Measurements from ENCODE around the gene NOTCH1.

DNA sequence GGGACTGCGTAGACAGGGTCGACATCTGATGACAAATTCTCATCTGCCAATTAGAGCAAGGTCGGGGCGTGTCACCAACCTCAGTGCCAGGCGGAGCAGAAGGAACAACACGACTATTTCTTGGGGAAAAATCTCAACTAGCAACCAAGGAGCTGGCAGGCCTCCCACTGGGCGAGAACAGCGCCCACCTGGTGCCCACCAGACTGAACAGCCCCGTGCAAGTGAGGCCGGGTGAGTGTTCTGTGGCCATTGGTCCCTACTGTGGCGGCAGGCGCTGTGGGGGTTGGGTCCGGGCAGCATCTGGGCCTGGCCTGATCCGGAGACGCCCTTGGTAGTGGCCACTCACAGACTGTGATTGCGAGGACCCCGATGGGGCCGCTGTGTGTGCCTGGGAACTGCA lies 11.5 kb downstream of the NOTCH1 start:
- TF ChIP-seq, protein P1, sequence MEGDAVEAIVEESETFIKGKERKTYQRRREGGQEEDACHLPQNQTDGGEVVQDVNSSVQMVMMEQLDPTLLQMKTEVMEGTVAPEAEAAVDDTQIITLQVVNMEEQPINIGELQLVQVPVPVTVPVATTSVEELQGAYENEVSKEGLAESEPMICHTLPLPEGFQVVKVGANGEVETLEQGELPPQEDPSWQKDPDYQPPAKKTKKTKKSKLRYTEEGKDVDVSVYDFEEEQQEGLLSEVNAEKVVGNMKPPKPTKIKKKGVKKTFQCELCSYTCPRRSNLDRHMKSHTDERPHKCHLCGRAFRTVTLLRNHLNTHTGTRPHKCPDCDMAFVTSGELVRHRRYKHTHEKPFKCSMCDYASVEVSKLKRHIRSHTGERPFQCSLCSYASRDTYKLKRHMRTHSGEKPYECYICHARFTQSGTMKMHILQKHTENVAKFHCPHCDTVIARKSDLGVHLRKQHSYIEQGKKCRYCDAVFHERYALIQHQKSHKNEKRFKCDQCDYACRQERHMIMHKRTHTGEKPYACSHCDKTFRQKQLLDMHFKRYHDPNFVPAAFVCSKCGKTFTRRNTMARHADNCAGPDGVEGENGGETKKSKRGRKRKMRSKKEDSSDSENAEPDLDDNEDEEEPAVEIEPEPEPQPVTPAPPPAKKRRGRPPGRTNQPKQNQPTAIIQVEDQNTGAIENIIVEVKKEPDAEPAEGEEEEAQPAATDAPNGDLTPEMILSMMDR (IDR thresholded peaks at IDR 0.05; ENCODE audit: insufficient read depth, low read depth, low read length), result no peak
- no peak for TF ChIP-seq EZH2 (IDR thresholded peaks at IDR 0.05; ENCODE audit: insufficient read depth, low read length)
